Glomerular endothelial cell (primary cell): Measurements from ENCODE around the gene IGF1. TPM values are rescaled to one million over a fixed set of nuclear protein-coding genes. Genes with fewer than 3 reads are reported as not detected.

Experiments used
- DNase-seq: peaks from one replicate; pipeline ENCODE4 v3.0.0-alpha.2; 2011; ENCODE audit warnings: low read depth, low spot score; ENCODE audit errors: extremely low read depth
- total RNA-seq: library from RNA; depleted of rRNA; stranded (reverse); fragments of >200 nt; gene quantifications from 2 replicates; pipeline ENCODE4 v1.2.3, GENCODE V29; 2015

The IGF1 gene
- total RNA-seq = 0.06 and 0.39 TPM in 2 replicates

GRCh38 chr12:102480406-102480805, at the start of gene IGF1:
Gene IGF1 (minus strand): TSS chr12:102480563. CDS start chr12:102480381, 182 bp downstream.
- DNase-seq = peak; percentile 22

GRCh38 chr12:102528111-102528510, 47.7 kb upstream of the IGF1 start:
- no peak for DNase-seq

- no peak for DNase-seq
These were observed 46.9 kb upstream of the IGF1 start for GRCh38 chr12:102527171-102527720.

GRCh38 chr12:102526656-102527055, 46.3 kb upstream of the IGF1 start:
- DNase-seq = no peak

- DNase-seq = no peak
These were observed 42.4 kb upstream of the IGF1 start for GRCh38 chr12:102522768-102523167.

GRCh38 chr12:102521662-102522277, 41.4 kb upstream of the IGF1 start:
- DNase-seq = no peak

- DNase-seq = no peak
These were observed 38.5 kb upstream of the IGF1 start for GRCh38 chr12:102518871-102519270.

- no peak for DNase-seq
These were observed 34.3 kb upstream of the IGF1 start for GRCh38 chr12:102514696-102515095.

- no peak for DNase-seq
These were observed 33.4 kb upstream of the IGF1 start for GRCh38 chr12:102513739-102514138.

GRCh38 chr12:102513272-102513671, 32.9 kb upstream of the IGF1 start:
- DNase-seq = no peak

- no peak for DNase-seq
These were observed 32.2 kb upstream of the IGF1 start for GRCh38 chr12:102512523-102512922.

- no peak for DNase-seq
These were observed 31.2 kb upstream of the IGF1 start for GRCh38 chr12:102511575-102511974.

- no peak for DNase-seq
These were observed 30.1 kb upstream of the IGF1 start for GRCh38 chr12:102510463-102510862.

GRCh38 chr12:102510031-102510430, 29.7 kb upstream of the IGF1 start:
- no peak for DNase-seq

GRCh38 chr12:102509123-102509626, 28.8 kb upstream of the IGF1 start:
- no peak for DNase-seq

- no peak for DNase-seq
These were observed 27.7 kb upstream of the IGF1 start for GRCh38 chr12:102508052-102508451.

GRCh38 chr12:102507301-102507700, 26.9 kb upstream of the IGF1 start:
- DNase-seq = no peak

GRCh38 chr12:102504871-102505270, 24.5 kb upstream of the IGF1 start:
- DNase-seq = no peak

- no peak for DNase-seq
These were observed 23.9 kb upstream of the IGF1 start for GRCh38 chr12:102504280-102504679.

GRCh38 chr12:102503831-102504230, 23.5 kb upstream of the IGF1 start:
- no peak for DNase-seq

GRCh38 chr12:102503056-102503681, 22.8 kb upstream of the IGF1 start:
- no peak for DNase-seq

GRCh38 chr12:102501773-102502172, 21.4 kb upstream of the IGF1 start:
- no peak for DNase-seq
